GM18507 (cell line): ENCODE measurements around the gene NCOA6.
"Not testable (repeated sequence)": the region's sequence is repeated elsewhere in the genome, so short reads cannot be mapped to it uniquely, and the experiment has no call there.

Experiments
- DNase-seq: peaks from one replicate; pipeline ENCODE4 v3.0.0; 2011; ENCODE audit warnings: low read depth; ENCODE audit not compliant: insufficient read length; ENCODE audit errors: extremely low spot score
- FAIRE-seq: peaks from 2 replicates; lab custom pipeline; 2011; peaks lifted over from hg19 to GRCh38; lab: Jason Lieb, UNC

The NCOA6 gene

DNA sequence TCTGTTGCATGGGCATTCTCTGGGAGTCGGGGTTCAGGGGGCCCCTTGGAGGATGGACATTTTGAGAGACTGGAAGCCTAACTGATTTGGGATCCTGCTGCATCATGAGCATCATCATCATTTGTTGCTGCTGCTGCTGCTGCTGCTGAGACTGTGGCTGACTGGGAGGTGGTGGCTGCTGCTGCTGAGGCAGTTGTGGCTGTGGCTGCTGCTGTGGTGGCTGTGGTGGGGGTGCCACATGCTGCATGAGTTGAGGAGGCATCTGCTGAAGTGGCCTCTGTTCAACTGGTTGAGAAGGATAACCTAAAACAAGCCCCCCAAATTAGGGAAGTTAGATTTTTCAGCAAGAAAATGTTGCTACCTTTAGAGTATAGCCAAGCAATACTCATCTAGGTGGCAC is 82.4 kb downstream of the NCOA6 start:
- FAIRE-seq, result no peak

DNA sequence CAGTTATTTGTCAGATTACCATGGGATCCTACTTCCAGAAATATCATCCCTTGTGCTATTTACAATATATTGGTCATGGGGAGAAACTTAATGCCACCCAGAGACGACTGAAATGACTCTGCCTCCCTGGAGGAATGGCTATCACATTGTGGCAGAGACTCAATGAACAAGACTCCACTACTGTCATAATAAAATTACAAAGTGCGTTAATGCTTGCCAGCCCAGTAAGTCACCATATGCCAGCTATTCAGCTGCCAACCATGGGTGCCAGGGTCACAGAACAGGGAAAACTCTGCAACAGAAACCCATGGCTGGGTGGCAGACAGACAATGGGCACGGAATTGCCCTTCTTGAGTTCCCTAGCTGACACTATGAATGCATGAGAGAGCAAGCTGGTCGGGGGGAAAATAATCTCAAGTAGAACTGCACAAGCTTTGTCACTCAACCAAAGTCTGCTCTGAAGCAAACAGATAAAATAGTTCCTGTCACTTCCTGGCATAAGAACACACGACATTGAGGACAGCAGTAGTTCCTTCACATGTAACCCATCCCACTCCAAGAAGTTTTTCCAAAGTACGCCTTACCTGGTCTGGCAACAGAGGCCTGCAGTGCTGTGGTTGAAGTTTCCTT is 89.2 kb downstream of the NCOA6 start:
- DNase-seq (no peak), FAIRE-seq (no peak)

More for the DNA sequence above, 82.4 kb downstream of the NCOA6 start:
- no peak for DNase-seq

- no peak for FAIRE-seq
Measured at GRCh38 chr20:34732523-34732922, 92.9 kb downstream of the NCOA6 start.

GRCh38 chr20:34729416-34729815 is 96.0 kb downstream of the NCOA6 start:
- FAIRE-seq (no peak), DNase-seq (no peak)

More at GRCh38 chr20:34732523-34732922, 92.9 kb downstream of the NCOA6 start:
- DNase-seq, result no peak

DNA sequence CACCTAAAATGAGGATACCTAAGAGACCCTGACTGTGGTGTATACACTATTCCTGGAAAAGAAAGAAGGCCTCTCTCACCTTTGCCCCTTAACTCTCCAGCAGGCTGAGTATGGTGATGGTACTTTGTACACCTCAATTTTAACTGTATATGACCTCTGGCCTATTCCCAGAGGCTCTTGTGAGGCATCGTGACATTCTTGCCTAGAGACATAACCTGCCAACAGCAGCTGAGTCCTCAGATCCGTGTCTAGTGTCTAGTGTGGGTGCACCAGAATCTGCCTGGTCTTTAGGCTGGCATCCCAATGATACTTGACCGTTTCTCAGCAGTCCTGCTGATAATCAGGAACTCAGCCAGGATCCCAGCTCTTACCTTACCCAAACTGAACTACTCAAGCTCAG is 101.3 kb downstream of the NCOA6 start:
- FAIRE-seq, result no peak
- no peak for DNase-seq

DNA sequence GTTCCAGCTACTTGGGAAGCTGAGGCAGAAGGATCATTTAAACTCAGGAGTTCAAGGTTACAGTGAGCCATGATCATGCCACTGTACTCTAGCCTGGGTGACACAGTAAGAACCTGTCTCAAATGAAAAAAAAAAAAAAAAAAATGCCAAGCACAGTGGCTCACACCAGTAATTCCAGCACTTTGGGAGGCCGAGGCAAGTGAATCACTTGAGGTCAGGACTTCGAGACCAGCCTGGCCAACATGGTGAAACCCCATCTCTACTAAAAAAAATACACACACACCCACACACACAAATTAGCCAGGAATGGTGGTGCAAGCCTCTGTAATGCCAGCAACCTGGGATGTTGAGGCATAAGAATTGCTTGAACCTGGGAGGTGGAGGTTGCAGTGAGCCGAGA is 102.9 kb downstream of the NCOA6 start:
- DNase-seq, FAIRE-seq: not testable (repeated sequence)

- FAIRE-seq, result no peak
- DNase-seq, result no peak
Measured at GRCh38 chr20:34720266-34720665, 105.2 kb downstream of the NCOA6 start.

GRCh38 chr20:34719242-34720017 is 106.0 kb downstream of the NCOA6 start:
- FAIRE-seq (peak; percentile 87), DNase-seq (peak; percentile 54)

DNA sequence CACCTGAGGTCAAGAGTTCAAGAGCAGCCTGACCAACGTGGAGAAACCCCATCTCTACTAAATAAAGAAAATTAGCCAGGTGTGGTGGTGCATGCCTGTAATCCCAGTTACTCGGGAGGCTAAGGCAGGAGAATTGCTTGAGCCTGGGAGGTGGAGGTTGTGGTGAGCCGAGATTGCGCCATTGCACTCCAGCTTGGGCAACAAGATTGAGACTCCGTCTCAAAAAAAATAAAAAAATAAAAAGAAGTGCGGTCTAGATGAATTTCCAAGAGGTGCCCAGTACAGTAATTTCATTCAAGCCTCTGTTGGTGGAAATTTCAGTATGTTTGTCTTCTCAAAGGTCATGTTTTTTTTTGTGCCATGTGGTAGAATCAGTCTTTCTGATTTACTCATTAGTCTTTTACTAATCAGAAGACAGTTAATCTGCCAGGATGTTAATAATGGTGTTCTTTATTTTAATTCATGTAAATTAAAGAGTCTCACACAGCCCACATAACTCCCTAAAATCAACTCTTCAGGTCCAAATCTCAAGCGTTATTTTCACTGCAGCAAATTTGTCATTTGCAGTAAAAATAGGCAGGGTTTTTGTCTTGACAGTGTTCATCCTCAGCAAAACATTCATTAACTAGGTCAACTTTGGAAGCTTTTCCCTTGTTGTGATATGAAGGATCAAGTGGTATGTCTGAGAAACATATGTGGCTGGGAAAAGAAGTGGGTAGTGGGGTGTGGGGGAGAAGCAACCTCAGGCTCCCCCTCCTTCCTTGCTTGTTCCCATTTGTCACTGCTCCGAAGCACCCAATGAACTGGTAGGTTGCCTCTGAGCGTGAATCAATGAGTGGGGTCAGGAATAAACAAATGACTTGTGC is 108.0 kb downstream of the NCOA6 start:
- no peak for DNase-seq
- no peak for FAIRE-seq

GRCh38 chr20:34716921-34717229 is 108.6 kb downstream of the NCOA6 start:
- no peak for FAIRE-seq
- no peak for DNase-seq

- DNase-seq, result no peak
- FAIRE-seq, result no peak
Measured at GRCh38 chr20:34715384-34715783, 110.1 kb downstream of the NCOA6 start.

DNA sequence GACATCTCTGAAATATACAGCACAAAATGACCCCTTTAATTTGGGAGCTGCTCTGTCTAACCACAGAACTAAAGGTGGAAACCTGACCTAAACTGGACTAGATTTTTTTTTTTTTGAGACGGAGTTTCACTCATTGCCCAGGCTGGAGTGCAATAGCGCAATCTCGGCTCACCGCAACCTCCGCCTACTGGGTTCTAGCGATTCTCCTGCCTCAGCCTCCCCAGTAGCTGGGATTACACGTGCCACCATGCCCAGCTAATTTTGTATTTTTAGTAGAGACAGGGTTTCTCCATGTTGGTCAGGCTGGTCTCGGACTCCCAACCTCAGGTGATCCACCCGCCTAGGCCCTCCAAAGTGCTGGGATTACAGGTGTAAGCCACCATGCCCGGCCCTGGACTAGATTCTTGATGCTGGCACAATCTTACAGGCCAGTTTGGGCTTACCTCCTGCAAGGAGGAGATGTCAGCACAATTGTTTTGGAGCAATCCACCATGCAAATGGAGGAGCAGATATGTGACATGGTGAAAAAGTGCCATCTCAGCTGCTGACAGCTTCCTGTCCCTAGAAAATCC is 111.4 kb downstream of the NCOA6 start:
- not testable (repeated sequence) for DNase-seq, FAIRE-seq

DNA sequence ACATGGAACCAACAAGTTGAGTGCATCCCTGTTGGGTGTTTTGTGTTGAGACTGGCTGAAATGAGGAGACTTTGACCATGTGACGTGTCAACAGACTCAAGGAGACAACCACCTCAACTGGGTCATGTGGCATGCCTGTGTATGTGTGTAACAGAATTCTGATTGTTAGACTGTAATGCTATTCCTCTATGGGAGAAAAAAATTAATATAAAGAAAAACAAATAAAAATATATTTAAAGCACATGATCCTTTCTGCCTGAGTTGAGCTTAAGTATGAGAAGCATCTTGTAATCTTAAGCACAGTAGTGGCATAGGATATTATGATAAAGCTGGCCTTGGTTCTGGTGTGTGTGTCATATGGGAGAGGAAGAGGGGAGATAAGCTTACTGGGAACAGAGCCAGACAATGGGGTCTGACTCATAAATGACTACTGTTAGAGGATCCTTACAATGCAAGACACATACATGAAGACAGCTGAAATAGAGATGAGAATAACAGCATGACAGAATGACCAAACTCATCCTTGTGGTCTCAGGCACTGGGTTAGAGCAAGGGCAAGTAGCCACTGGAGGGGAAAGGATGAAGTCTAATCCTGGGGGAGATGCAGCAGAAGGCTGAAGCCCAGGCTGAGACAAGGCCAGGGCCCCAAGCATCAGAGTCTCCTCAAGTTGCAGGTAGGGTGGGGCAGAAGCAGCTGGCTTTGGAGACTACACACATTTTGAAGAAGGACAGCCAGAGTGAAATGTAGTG is 112.1 kb downstream of the NCOA6 start:
- no peak for FAIRE-seq
- DNase-seq, result no peak

- DNase-seq (no peak), FAIRE-seq (no peak)
Measured at GRCh38 chr20:34712525-34713192, 112.8 kb downstream of the NCOA6 start.

DNA sequence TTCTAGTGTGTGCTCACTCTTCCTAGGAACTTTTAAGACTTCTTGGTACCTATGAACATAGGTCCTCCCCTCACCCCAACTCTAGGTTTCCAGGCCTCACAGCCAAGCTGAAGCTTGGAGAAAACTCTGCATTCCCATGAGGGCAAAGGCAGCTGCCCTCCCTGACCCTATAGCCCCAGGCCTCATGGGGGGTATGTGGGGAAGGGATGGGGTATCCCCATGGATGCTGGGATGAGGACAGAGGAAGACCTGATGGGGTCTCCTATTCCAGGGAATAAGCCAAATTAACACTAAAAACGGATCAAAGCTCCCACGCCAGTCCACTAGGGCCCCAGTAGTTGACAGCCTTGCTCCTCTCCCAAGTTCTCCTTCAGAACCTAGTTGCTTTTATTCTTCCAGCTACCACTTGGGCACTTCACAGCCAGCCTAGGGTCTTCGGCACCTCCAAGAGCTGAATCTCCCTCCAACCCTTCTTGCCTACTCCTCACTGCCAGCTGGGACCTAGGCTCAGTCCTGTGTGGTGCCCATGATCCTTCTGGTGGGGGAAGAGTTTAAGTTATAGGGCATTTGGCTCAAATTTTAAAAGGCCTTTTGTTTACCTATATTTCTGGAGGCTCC is 113.5 kb downstream of the NCOA6 start:
- DNase-seq (no peak), FAIRE-seq (no peak)

- FAIRE-seq (no peak), DNase-seq (no peak)
Measured at GRCh38 chr20:34710861-34711574, 114.4 kb downstream of the NCOA6 start.

- FAIRE-seq, result no peak
- no peak for DNase-seq
Measured at GRCh38 chr20:34710568-34710839, 114.9 kb downstream of the NCOA6 start.
